Bone marrow (tissue), 2 donors: ENCODE data around the gene ADAMTS9.

Source experiments
- DNase-seq, 2 donors: peaks; one replicate each; lab custom pipeline; 2025; lab: John Stamatoyannopoulos, UW

The ADAMTS9 gene

DNA sequence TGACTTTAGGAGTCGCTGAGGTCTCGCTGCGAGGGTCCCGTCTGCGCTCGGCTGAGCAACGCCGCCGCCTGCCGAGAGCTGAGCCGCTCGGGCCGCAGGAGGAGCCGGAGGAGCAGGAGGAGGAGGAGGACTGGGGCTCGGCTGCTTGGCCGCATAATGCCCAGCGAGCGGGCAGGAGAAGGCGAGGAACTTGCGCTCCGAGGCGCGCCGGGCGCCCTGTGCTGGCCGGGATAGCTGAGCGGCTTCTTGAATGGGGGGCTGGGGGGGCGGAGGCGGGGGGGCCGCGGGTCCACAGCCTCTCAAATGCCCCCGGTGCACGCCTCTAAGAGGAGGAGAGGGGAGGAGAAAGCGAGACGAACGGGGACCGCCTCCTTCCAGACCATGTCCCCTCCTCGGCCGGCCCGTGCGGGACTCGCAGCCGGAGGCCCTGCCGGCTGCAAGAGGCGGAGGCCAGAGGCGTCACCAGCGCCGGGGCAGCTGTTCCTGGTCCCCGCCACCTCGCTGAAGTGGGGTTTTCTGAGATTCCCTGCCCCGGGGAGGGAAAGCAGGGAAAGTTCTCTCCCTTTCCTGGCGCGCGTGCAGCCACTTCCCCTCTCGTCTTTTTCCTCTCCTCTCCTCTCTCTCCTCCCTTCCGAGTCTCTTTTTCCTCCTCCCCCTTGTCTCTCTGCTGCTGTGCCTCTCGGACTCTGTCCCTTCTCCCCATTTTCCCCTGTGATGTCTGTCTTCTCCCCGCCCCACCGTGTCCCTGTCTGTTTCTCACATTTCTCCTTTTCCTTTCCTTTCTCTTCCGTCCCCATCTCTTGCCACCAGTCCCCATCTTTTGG is at the start of gene ADAMTS9:
Gene ADAMTS9, minus strand, starts transcription at position 220 of the 824 bp plus-strand sequence. CDS start 343 bp downstream, outside the sequence.
- DNase-seq, result no peak

DNA sequence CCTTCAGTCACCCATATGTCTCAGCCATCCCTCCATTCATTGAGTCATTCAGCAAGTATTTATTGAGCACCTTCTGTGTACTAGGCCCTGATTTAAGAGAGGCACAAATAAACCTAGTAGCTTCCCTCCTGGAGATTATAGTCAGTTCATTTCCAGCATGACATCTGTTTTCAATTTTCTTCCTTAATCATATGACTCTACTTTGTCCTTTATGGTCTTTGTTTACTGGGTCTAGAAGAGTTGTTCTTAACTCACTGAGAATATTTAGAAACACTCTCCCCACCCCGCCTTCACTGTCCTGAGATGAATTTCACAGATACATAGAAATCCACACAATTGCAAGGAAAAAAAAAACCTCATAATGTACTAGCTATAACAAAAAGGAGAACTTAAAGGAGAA is 44.8 kb upstream of the ADAMTS9 start:
- no peak for DNase-seq

DNA sequence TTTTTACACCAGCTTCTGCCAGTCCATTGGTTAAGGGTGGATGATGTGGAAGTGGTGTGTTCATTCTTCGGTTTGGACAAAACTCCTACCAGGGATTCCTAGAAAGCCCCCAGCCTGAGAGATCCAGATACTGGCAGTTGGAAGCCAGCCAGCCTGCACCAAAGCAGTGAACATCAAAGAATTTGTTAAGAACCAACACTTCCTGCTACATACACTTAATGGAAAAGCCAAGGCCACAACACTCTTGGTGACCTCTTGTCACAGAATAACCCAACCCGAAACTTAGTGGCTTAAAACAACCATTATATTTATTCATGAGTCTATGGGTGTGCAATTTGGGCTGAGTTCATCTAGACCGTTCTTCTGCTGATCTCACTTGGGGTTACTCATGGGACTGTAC is 42.9 kb upstream of the ADAMTS9 start:
- no peak for DNase-seq

GRCh38 chr3:64728994-64729393 is 41.2 kb upstream of the ADAMTS9 start:
- no peak for DNase-seq

- no peak for DNase-seq
Measured at GRCh38 chr3:64728428-64728827, 40.6 kb upstream of the ADAMTS9 start.

DNA sequence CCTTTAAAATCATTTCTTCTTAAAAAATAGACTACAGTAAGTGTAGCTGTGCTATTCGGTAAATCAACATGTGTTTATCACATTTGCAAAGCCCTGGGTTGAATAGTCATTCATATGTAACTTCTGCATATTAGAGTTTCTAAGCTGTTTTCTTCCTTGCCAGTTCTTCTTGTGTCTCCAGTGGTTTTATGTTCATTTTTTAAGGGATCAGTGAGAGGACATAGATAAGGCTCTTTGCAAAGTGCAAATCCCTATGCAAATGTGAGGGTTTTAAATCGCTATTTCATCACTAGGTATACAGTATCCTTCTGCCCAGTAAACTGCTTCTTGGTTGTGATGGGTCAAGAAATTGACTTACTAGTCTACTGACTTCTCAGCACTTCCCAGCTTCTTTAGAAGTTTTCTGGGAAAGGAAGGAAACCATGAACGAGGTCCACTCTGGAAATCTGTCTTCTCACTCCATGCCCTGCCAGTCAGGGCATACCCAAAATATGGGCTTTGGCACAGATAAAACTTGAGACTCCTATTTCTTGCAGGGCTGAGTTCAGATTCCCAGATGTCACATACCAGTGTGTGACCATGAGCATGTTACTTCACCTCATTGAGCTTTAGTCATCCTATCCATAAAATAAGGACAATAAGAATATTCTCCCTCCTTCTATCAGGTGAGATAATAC is 38.8 kb upstream of the ADAMTS9 start:
- DNase-seq, result no peak

GRCh38 chr3:64718976-64719375 is 31.2 kb upstream of the ADAMTS9 start:
- DNase-seq, result no peak

DNA sequence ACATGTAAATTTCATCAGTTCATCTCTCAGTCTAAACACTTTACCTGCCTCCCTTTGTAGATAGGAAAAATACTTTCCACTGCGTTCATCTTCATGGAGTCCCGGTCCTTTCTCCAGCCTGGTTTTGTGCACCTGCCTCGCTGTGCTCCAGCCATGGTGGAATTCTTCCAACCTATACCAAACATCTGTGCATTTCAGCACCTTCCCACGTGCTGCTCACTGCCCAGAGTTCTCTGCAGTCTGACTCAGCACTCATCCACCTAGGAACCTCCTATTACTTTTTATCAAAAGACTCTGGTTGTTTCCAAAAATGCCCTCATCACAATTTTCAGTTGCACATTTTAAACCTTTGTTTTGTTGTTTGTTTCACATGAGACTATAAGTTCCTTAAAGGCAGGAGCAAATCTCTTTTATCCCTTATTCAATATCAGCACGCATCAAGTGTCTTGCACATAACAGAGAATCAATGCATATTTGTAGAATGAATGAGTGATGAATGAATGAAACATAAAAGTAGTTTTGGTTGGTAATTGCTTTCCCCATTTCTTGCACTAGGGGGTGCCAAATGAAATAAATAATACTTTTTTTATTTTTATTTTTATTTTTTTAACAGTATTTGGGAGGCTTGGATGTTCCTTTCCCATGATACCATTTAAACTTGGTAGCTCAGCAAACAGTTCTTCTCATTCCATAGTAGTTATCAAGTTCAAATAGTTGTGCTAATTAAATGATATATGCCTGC is 30.2 kb upstream of the ADAMTS9 start:
- DNase-seq, result no peak

DNA sequence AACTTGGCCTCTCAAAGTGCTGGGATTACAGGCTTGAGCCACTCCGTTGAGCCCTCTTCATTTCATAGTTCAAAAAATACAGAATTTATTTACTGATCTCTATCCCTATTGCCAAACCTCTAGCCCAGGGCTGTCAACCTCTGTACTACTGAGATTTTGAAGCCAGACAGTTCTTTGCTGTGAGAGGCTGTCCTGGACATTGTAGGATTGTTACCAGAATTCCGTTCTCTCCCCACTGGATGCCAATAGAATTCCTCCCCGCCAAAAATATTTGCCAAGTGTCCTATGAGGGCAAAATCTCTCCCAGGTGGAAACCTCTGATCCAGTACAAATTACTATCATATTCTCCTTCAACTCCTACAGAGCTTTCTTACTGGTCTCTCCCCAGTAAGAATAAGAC is 29.6 kb upstream of the ADAMTS9 start:
- DNase-seq, result no peak

GRCh38 chr3:64716110-64716710 is 28.4 kb upstream of the ADAMTS9 start:
- no peak for DNase-seq

DNA sequence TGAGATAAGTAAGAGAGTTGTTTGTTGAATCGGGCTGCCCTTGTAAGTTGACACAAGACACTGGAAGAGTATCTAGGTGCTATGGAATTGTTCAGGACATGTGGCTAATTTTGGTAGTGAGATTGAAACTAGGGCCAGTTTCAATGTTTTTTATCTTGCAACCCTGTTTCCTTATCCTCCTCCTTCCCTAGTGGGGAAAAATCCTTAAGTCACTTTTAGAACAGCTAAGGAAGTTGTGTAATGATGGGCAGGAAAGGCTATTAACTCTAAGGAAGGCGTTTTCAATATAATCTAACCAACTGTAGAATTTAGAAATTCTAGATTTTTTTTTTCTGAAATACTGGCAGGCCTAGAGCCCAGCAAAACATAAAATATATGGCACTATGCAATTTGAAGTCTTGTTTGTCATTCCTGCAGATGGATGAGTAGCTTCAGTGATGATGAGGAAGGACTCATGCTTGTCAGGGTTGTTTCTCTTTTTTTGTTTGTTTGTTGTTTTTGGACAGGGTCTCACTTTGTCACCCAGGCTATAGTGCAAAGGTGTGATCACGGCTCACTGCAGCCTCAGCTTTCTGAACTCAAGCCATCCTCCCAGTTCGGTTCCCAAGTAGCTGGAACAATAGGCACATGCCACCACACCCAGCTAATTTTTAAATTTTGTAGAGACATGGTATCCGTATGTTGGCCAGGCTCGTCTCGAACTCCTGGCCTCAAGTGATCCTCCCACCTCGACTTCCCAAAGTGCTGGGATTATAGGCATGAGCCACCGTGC is 27.6 kb upstream of the ADAMTS9 start:
- DNase-seq, result no peak

DNA sequence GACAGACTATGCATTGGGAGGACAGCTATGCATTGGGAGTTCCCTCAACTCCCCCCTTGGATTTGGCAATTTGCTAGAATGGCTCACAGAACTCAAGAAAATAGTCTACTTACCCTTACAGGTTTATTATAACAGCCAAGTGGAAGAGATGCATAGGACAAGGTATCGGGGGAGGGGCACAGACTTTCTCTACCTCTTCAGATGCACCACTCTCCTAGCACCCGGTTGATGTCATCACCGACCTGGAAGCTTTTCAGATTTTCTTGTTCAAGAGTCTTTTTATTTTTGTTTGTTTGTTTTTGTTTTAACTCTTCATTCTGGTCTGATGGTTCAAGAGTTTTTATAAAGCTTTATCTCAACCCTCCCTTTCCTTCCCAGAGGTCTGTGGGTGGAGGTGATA is 20.7 kb upstream of the ADAMTS9 start:
- DNase-seq, result no peak

DNA sequence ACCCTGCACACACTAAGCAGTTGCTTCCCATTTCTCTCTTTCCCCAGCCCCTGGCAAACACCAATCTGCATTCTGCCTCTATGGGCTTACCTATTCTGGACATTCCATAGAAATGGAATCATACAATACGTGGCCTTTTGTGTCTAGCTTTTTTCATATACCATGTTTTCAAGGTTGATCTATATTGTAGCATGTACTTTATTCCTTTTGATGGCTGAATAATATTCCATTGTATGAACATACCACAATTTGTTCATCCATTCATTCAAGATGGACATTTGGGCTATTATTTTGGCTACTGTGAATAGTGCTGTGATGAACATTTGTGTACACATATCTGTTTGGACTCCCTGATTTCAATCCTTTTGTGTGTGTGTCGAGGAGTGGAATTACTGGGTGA is 18.1 kb upstream of the ADAMTS9 start:
- DNase-seq, result no peak

DNA sequence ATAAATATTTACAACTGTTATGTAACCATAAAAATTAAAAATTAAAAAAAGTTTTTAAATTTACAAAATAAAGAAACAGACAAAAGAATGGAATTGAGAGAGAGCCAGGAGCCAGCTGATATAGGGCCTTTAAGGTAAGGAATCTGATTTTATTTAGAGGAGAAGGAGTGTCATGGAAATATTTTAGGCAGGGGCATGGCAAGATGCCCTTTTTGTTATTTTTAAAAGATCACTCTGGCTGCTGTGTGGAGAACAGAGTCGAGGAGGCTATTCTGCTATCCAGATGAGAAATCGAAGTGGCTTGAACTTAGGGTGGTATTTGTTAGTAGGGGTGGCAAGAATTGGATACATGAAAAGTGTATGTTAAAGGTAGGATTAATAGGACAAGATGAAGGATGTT is 9.1 kb upstream of the ADAMTS9 start:
- DNase-seq, result no peak

GRCh38 chr3:64694114-64694513 is 6.3 kb upstream of the ADAMTS9 start:
- no peak for DNase-seq

DNA sequence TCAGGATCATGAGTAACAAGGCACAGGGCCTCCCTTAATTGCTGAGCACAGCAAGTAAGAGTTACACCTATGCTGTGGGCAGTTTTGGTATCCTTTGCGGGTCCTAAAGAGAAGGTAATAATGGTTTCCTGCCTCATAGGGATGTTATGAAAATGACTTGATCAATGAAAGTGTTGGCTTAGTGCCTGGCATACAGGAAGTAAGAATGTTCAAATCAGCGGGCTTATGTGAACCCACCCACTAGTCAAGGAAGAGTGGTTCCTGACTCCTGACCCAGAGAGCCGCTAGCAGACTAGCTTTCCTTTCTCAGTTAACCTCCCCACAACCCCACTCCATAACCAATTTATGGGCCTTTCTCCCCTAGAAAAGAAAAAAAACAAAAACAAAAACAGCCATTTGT is 5.2 kb upstream of the ADAMTS9 start:
- DNase-seq, result no peak

DNA sequence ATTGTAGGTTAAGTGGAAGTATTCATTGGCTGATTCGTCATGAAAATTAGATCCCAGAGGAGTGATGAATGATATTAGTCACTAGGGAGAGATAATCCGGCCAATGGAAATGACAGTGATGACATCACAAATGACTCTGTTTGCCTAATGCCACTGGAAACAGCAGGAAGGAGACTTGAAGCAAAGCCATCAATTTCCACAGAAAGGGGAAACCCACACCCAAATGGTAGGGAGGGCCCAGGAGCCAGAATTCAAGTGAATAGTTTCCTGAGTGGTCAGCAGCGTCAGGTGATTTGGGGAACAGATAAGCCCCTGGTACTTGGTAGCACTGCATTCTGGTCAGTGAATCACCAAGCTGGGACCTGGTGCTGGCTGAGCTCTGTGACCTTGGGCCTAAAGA is 3.3 kb upstream of the ADAMTS9 start:
- DNase-seq, result no peak

GRCh38 chr3:64687086-64687780 is 567 bp downstream of the ADAMTS9 start:
- no peak for DNase-seq

- no peak for DNase-seq
Measured at GRCh38 chr3:64686446-64686908, 1.3 kb downstream of the ADAMTS9 start.

GRCh38 chr3:64685800-64686445 is 1.9 kb downstream of the ADAMTS9 start:
- DNase-seq, result no peak
